Gastroesophageal sphincter (tissue), 3 donors: Measurements from ENCODE around the gene ENOX1.
"Not testable (repeated sequence)": the region's sequence is repeated elsewhere in the genome, so short reads cannot be mapped to it uniquely, and the experiment has no call there.

Experiments used
- EP300 ChIP-seq: sonication (generic); formaldehyde crosslinking; IDR thresholded peaks from one replicate; pipeline ENCODE4 v1.6.1; 2017; ENCODE audit warnings: antibody characterized with exemption, mild to moderate bottlenecking
- POLR2A ChIP-seq, 2 donors: fragments of 450-650 bp; IDR thresholded peaks; one replicate each; pipeline ENCODE4 v1.6.1; 2017; ENCODE audit warnings: antibody characterized with exemption in 2 of 2, mild to moderate bottlenecking in 2 of 2, moderate library complexity in 1 of 2
- TF ChIP-seq, protein P1 (sequence below), 4 experiments: fragments of 200-600 bp in 2 of 4; fragments of 450-650 bp in 2 of 4; sonication (generic) in 1 of 4; IDR thresholded peaks; one replicate each; pipeline ENCODE4 v1.5.1; 2017 to 2019; ENCODE audit warnings: antibody characterized with exemption in 4 of 4, mild to moderate bottlenecking in 2 of 4, moderate library complexity in 2 of 4

DNA sequence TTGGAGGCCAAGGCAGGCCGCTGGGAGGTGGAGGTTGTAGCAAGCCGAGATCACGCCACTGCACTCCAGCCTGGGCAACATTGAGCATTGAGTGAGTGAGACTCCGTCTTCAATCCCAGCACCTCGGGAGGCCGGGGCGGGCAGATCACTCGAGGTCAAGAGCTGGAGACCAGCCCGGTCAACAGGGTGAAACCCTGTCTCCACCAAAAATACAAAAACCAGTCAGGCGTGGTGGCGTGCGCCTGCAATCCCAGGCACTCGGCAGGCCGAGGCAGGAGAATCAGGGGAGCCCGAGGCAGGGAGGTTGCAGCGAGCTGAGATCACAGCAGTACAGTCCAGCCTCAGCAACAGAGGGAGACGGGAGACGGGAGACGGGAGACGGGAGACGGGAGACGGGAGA is 369.9 kb downstream of the ENOX1 start:
- TF ChIP-seq, protein P1, sequence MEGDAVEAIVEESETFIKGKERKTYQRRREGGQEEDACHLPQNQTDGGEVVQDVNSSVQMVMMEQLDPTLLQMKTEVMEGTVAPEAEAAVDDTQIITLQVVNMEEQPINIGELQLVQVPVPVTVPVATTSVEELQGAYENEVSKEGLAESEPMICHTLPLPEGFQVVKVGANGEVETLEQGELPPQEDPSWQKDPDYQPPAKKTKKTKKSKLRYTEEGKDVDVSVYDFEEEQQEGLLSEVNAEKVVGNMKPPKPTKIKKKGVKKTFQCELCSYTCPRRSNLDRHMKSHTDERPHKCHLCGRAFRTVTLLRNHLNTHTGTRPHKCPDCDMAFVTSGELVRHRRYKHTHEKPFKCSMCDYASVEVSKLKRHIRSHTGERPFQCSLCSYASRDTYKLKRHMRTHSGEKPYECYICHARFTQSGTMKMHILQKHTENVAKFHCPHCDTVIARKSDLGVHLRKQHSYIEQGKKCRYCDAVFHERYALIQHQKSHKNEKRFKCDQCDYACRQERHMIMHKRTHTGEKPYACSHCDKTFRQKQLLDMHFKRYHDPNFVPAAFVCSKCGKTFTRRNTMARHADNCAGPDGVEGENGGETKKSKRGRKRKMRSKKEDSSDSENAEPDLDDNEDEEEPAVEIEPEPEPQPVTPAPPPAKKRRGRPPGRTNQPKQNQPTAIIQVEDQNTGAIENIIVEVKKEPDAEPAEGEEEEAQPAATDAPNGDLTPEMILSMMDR (IDR thresholded peaks at IDR 0.05) = not testable (repeated sequence)
- not testable (repeated sequence) for TF ChIP-seq POLR2A (IDR thresholded peaks at IDR 0.05); EP300
